ENCODE measurements around the gene DOC2B.

- TF ChIP-seq CTCF (IDR thresholded peaks at IDR 0.05; ENCODE audit: insufficient read depth, low read depth, low read length) (no peak), EZH2 (IDR thresholded peaks at IDR 0.05; ENCODE audit: insufficient read depth, low read length) (no peak)
Observed at GRCh38 chr17:144936-145670, 36.3 kb downstream of the DOC2B start.

All from astrocyte (in vitro differentiated cells and primary cell).